ENCODE measurements around the gene SMARCD3. TPM values are rescaled to one million over a fixed set of nuclear protein-coding genes. Genes with fewer than 3 reads are reported as not detected.

Gene SMARCD3
- 1 to 10 TPM; 1.2 to 3.9 (median 2.6) TPM for polyA plus RNA-seq

- peak within 1 kb of the TSS; percentile 79 to 90 (median 89) for H3K4me3 Mint-ChIP-seq
- no peaks in the 10 kb centered on the region for H3K36me3 Mint-ChIP-seq
- no peaks in the 10 kb centered on the region for H3K9me3 Mint-ChIP-seq
- peak; percentile 27 to 36 (median 34) for DNase-seq
- H3K27me3 Mint-ChIP-seq (ENCODE audit: low read depth in 3 of 3), result peaks cover 20 to 24% (median 20%) of the 10 kb centered on the region in 3 donors
- H3K4me1 Mint-ChIP-seq, result peaks cover 42 to 49% of the 10 kb centered on the region in 2 donors
- peak within 1 kb of the TSS in 3 of 6 donors; percentile 44 to 81 (median 75) for H3K27ac Mint-ChIP-seq
Observed at GRCh38 chr7:151248346-151249033, at the start of gene SMARCD3. Gene SMARCD3 (minus strand): TSS chr7:151248694. CDS start chr7:151248562, 132 bp downstream.

- H3K36me3 Mint-ChIP-seq, result peaks cover 0 to 8% (median 4%) of the 10 kb centered on the region in 3 donors
- H3K4me3 Mint-ChIP-seq, result no peak overlapping the region
- peaks cover 2 to 8% (median 5%) of the 10 kb centered on the region in 3 donors for H3K27me3 Mint-ChIP-seq (ENCODE audit: low read depth in 3 of 3)
- peaks cover 2 to 10% (median 7%) of the 10 kb centered on the region in 6 donors for H3K9me3 Mint-ChIP-seq
- no peaks in the 10 kb centered on the region for H3K4me1 Mint-ChIP-seq
- DNase-seq, result no peak
- no peak overlapping the region for H3K27ac Mint-ChIP-seq
Observed at GRCh38 chr7:151296202-151296992, 47.9 kb upstream of the SMARCD3 start.

GRCh38 chr7:151292850-151293249 is 44.4 kb upstream of the SMARCD3 start:
- Mint-ChIP-seq H3K27ac (no peak overlapping the region), H3K9me3 (peaks cover 2 to 10% (median 6%) of the 10 kb centered on the region in 6 donors), H3K4me3 (no peak overlapping the region), H3K36me3 (peaks cover 0 to 8% (median 4%) of the 10 kb centered on the region in 3 donors), H3K4me1 (no peaks in the 10 kb centered on the region), H3K27me3 (ENCODE audit: low read depth in 3 of 3) (peaks cover 3 to 5% (median 4%) of the 10 kb centered on the region in 3 donors)
- no peak for DNase-seq

GRCh38 chr7:151291206-151291605 is 42.7 kb upstream of the SMARCD3 start:
- H3K36me3 Mint-ChIP-seq, result peaks cover 0 to 5% (median 2%) of the 10 kb centered on the region in 3 donors
- H3K27ac Mint-ChIP-seq, result no peak overlapping the region
- peaks cover 4 to 5% (median 4%) of the 10 kb centered on the region in 3 donors for H3K27me3 Mint-ChIP-seq (ENCODE audit: low read depth in 3 of 3)
- peaks cover under 1 to 5% (median 4%) of the 10 kb centered on the region in 6 donors for H3K9me3 Mint-ChIP-seq
- H3K4me3 Mint-ChIP-seq, result no peak overlapping the region
- no peak for DNase-seq
- H3K4me1 Mint-ChIP-seq, result no peaks in the 10 kb centered on the region

DNA sequence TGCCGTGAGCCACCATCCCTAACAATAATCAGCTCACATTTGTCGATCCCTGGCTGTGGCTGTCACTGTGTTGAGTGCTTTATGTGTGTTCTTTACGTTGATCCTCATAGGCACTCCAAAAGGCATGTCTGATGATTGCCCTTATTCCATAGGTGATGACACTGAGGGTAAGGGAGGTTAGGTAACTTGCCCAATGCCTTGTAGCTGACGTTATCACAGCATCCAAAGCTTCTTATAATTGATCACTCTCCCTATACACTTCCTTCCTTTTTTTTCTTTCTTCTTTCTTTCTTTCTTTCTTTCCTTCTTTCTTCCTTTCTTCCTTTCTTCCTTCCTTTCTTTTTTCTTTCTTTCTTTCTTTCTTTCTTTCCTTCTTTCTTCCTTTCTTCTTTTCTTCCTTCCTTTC is 41.9 kb upstream of the SMARCD3 start:
- Mint-ChIP-seq H3K27ac (no peak overlapping the region), H3K9me3 (no peaks in the 10 kb centered on the region), H3K4me1 (no peaks in the 10 kb centered on the region), H3K4me3 (no peak overlapping the region), H3K27me3 (ENCODE audit: low read depth in 3 of 3) (peaks cover 4 to 5% (median 4%) of the 10 kb centered on the region in 3 donors), H3K36me3 (no peaks in the 10 kb centered on the region)
- no peak for DNase-seq

GRCh38 chr7:151289891-151290290 is 41.4 kb upstream of the SMARCD3 start:
- Mint-ChIP-seq H3K4me3 (no peak overlapping the region), H3K36me3 (no peaks in the 10 kb centered on the region), H3K9me3 (no peaks in the 10 kb centered on the region), H3K27ac (no peak overlapping the region), H3K27me3 (ENCODE audit: low read depth in 3 of 3) (peaks cover 4 to 6% (median 4%) of the 10 kb centered on the region in 3 donors), H3K4me1 (no peaks in the 10 kb centered on the region)
- no peak for DNase-seq

DNA sequence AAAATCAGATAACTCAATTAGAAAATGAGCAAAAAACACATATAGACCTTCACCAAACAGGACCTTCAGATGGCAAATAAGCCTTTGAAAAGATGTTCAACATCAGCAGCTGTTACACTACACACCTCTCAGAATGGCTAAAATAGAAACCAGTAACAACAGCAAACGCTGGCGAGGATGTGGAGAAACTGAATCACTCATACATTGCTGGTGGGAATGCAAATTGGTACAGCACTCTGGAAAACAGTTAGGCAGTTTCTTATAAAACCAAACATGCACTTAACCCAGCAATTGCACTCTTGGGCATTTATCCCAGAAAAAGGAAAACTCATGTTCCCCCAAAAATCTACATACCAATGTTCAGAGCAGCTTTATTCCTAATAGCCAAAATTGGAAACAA is 37.7 kb upstream of the SMARCD3 start:
- H3K4me1 Mint-ChIP-seq, result peaks cover 7 to 8% of the 10 kb centered on the region in 2 donors
- H3K36me3 Mint-ChIP-seq, result peaks cover 0 to 5% (median 0%) of the 10 kb centered on the region in 3 donors
- peaks cover 0 to 7% (median 4%) of the 10 kb centered on the region in 6 donors for H3K9me3 Mint-ChIP-seq
- no peak overlapping the region for H3K27ac Mint-ChIP-seq
- H3K27me3 Mint-ChIP-seq (ENCODE audit: low read depth in 3 of 3), result peaks cover 4 to 15% (median 5%) of the 10 kb centered on the region in 3 donors
- no peak overlapping the region for H3K4me3 Mint-ChIP-seq
- no peak for DNase-seq

- H3K27ac Mint-ChIP-seq, result peak overlapping the region in 1 of 6 donors; percentile 37
- H3K4me1 Mint-ChIP-seq, result peaks cover 7 to 8% of the 10 kb centered on the region in 2 donors
- H3K36me3 Mint-ChIP-seq, result peaks cover 0 to 5% (median 0%) of the 10 kb centered on the region in 3 donors
- H3K4me3 Mint-ChIP-seq, result no peak overlapping the region
- DNase-seq, result no peak
- H3K9me3 Mint-ChIP-seq, result peaks cover 0 to 7% (median 4%) of the 10 kb centered on the region in 6 donors
- H3K27me3 Mint-ChIP-seq (ENCODE audit: low read depth in 3 of 3), result peaks cover 4 to 19% (median 6%) of the 10 kb centered on the region in 3 donors
Observed at GRCh38 chr7:151283302-151283701, 34.8 kb upstream of the SMARCD3 start.

GRCh38 chr7:151282111-151282510 is 33.6 kb upstream of the SMARCD3 start:
- Mint-ChIP-seq H3K4me3 (no peak overlapping the region), H3K27ac (no peak overlapping the region), H3K4me1 (peaks cover 11 to 15% of the 10 kb centered on the region in 2 donors), H3K27me3 (ENCODE audit: low read depth in 3 of 3) (peaks cover 4 to 19% (median 5%) of the 10 kb centered on the region in 3 donors), H3K36me3 (peaks cover 0 to 5% (median 0%) of the 10 kb centered on the region in 3 donors), H3K9me3 (peaks cover 0 to 7% (median 4%) of the 10 kb centered on the region in 6 donors)
- DNase-seq, result no peak

- peaks cover 5 to 19% (median 5%) of the 10 kb centered on the region in 3 donors for H3K27me3 Mint-ChIP-seq (ENCODE audit: low read depth in 3 of 3)
- H3K4me3 Mint-ChIP-seq, result no peak overlapping the region
- H3K36me3 Mint-ChIP-seq, result peaks cover 0 to 5% (median 0%) of the 10 kb centered on the region in 3 donors
- H3K9me3 Mint-ChIP-seq, result peaks cover 0 to 7% (median 4%) of the 10 kb centered on the region in 6 donors
- peaks cover 12 to 16% of the 10 kb centered on the region in 2 donors for H3K4me1 Mint-ChIP-seq
- DNase-seq, result no peak
- no peak overlapping the region for H3K27ac Mint-ChIP-seq
Observed at GRCh38 chr7:151281686-151282085, 33.2 kb upstream of the SMARCD3 start.

DNA sequence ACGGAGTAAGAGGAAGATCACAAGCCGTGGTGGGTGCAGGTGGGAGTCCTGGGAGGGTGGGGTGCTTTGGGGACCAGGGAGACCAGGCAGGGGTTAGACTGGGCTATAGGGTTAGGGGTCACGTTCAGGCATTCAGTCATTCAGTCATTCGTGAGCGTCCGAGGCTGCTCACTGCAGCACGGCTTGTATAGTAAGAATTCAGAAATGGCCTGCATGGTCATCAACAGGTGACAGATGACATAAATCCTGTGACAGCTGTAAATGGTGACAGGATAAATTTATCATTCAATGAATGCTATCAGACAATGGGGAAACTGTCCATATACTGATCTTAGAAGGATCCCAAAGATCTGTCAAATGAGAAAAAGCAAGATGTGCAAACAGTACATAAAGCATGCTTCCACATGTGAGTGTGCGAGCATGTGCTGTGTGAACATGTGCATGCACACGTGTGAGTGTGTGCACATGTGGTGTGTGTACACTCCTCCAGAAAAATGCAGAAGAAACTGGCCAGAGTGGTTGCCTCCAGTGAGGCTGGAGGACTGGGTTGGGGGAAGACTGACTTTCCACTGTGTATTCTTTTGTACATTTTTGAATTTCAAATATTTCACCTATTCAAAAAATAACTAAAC is 32.0 kb upstream of the SMARCD3 start:
- DNase-seq, result no peak
- Mint-ChIP-seq H3K4me1 (peaks cover 15 to 16% of the 10 kb centered on the region in 2 donors), H3K27me3 (ENCODE audit: low read depth in 3 of 3) (peaks cover 5 to 19% (median 5%) of the 10 kb centered on the region in 3 donors), H3K9me3 (peaks cover 0 to 7% (median 4%) of the 10 kb centered on the region in 6 donors), H3K36me3 (peaks cover 0 to 5% (median 0%) of the 10 kb centered on the region in 3 donors), H3K4me3 (no peak overlapping the region), H3K27ac (peak overlapping the region in 1 of 6 donors; percentile 13)

- peaks cover 5 to 18% (median 5%) of the 10 kb centered on the region in 3 donors for H3K27me3 Mint-ChIP-seq (ENCODE audit: low read depth in 3 of 3)
- DNase-seq, result no peak
- peaks cover 0 to 7% (median 4%) of the 10 kb centered on the region in 6 donors for H3K9me3 Mint-ChIP-seq
- H3K4me1 Mint-ChIP-seq, result peaks cover 15 to 16% of the 10 kb centered on the region in 2 donors
- H3K36me3 Mint-ChIP-seq, result peaks cover 0 to 5% (median 0%) of the 10 kb centered on the region in 3 donors
- H3K27ac Mint-ChIP-seq, result no peak overlapping the region
- no peak overlapping the region for H3K4me3 Mint-ChIP-seq
Observed at GRCh38 chr7:151279868-151280267, 31.4 kb upstream of the SMARCD3 start.

DNA sequence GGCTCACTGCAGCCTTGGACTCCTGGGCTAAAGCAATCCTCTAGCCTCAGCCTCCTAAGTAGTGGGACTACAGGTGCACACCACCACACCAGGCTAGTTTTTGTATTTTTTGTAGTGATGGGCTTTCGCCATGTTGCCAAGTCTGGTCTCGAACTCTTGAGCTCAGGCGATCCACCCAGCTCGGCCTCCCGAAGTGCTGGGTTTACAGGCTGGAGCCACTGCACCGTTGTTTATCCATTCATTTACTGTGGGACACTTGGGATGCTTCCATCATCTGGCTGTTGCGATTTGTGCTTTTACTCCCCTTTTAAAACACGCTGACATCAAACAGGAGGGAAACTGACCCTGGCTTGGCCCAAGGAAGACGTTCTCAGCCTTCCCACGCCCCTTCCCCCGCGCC is 30.5 kb upstream of the SMARCD3 start:
- peak overlapping the region in 2 of 5 donors; percentile 22 to 56 for H3K4me3 Mint-ChIP-seq
- peaks cover 4 to 17% (median 8%) of the 10 kb centered on the region in 3 donors for H3K27me3 Mint-ChIP-seq (ENCODE audit: low read depth in 3 of 3)

More for the DNA sequence above, 30.5 kb upstream of the SMARCD3 start:
- H3K36me3 Mint-ChIP-seq, result peaks cover 0 to 5% (median 0%) of the 10 kb centered on the region in 3 donors
- no peak for DNase-seq
- peak overlapping the region in 1 of 6 donors; percentile 0 for H3K27ac Mint-ChIP-seq
- H3K9me3 Mint-ChIP-seq, result peaks cover 0 to 7% (median 4%) of the 10 kb centered on the region in 6 donors
- H3K4me1 Mint-ChIP-seq, result peaks cover 16 to 18% of the 10 kb centered on the region in 2 donors
